MM.1S (cell line): ENCODE measurements around the gene LRRTM2.

Experiments
- CTCF ChIP-seq: fragments of 300-600 bp; sonication (generic); IDR thresholded peaks from 2 replicates; pipeline ENCODE4 v1.5.1; 2016; ENCODE audit warnings: antibody characterized with exemption, low read length, mixed read lengths
- EZH2 ChIP-seq: fragments of 300-600 bp; sonication (generic); optimal IDR thresholded peaks from 2 replicates; pipeline ENCODE3; 2017; ENCODE audit warnings: low read depth, mild to moderate bottlenecking, antibody characterized with exemption, low read length, mixed read lengths

DNA sequence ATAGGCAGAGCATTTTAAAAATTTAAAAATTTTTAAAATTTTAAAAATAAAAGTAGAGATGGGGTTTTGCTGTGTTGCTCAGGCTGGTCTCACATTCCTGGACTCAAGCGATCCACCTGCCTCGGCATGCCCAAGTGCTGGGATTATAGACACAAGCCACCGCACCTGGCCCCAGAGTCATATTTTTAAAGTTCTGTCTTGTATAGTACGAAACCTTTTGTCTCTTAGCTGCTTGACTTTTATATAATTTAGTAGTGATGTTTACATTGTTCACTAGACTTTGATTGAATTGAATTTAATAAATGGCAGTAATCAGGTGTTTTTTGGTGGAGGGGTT is 31.0 kb downstream of the LRRTM2 start:
- no peak for TF ChIP-seq CTCF
- TF ChIP-seq EZH2: no peak
